Endothelial cell of umbilical vein (primary cell): Measurements from ENCODE around the gene MYH15. TPM values are rescaled to one million over a fixed set of nuclear protein-coding genes. Genes with fewer than 3 reads are reported as not detected.
A peak's percentile ranks its signal among the peaks of the same experiment; 100 is the strongest.

ENCODE experiments used
- BruUV-seq: library from RNA; stranded (reverse); fragments of 400-500 nt; replicated peaks from 2 replicates; lab custom pipeline; 2021; lab: Mats Ljungman, UMichigan
- CTCF ChIA-PET: fragments of 300-600, 350-600 bp; sonication (Branson Sonifier 250); formaldehyde crosslinking; loops from one replicate; lab custom pipeline; 2021; ENCODE audit warnings: antibody characterized with exemption, inconsistent platforms; lab: Charles Lee
- POLR2A ChIA-PET: fragments of 300-600, 350-600 bp; sonication (Branson Sonifier 250); formaldehyde crosslinking; loops from one replicate; lab custom pipeline; 2021; ENCODE audit warnings: antibody characterized with exemption, inconsistent platforms; lab: Charles Lee
- DNase-seq: peaks from one replicate; pipeline ENCODE4 v3.0.0-alpha.2; 2011; ENCODE audit warnings: low read depth, low spot score
- FAIRE-seq: peaks from 2 replicates; lab custom pipeline; 2011; peaks lifted over from hg19 to GRCh38; lab: Jason Lieb, UNC
- H2AFZ ChIP-seq: 2 replicates; pipeline ENCODE4 v1.6.0; 2012; ENCODE audit warnings: low read depth, low read length, control low read depth, inconsistent platforms
- H3K27ac ChIP-seq: 2 replicates; pipeline ENCODE4 v1.5.1; 2011; ENCODE audit warnings: low read depth, mild to moderate bottlenecking, control low read depth, low read length, moderate library complexity; ENCODE audit not compliant: insufficient read depth
- H3K27me3 ChIP-seq, 2 experiments: 2 replicates each; pipeline versions ENCODE4 v1.6.0 to v1.6.1; 2011; ENCODE audit warnings: low read length in 2 of 2, mixed read lengths in 1 of 2; ENCODE audit not compliant: control insufficient read depth in 2 of 2, insufficient read depth in 2 of 2
- H3K36me3 ChIP-seq, 2 experiments: 2 replicates in 1 of 2; 3 replicates in 1 of 2; pipeline ENCODE4 v1.5.1; 2011; ENCODE audit warnings: low read length in 2 of 2, mild to moderate bottlenecking in 1 of 2, moderate library complexity in 1 of 2; ENCODE audit not compliant: control insufficient read depth in 2 of 2, insufficient read depth in 2 of 2; ENCODE audit errors: extremely low read depth in 1 of 2
- H3K4me1 ChIP-seq: 3 replicates; pipeline ENCODE4 v1.5.1; 2011; ENCODE audit warnings: mild to moderate bottlenecking, low read length; ENCODE audit not compliant: control insufficient read depth, insufficient read depth; ENCODE audit errors: extremely low read depth
- H3K4me2 ChIP-seq: 2 replicates; pipeline ENCODE4 v1.6.1; 2011; ENCODE audit warnings: low read length, control low read depth, mixed read lengths; ENCODE audit not compliant: insufficient read depth
- H3K4me3 ChIP-seq, 3 experiments: fragments of 200-600 bp in 1 of 3; sonication (generic), shearing (Covaris generic) in 1 of 3; replicated peaks in 1 of 3; 2 replicates each; pipeline ENCODE4 v1.5.1; 2011 to 2016; ENCODE audit warnings: control low read depth in 3 of 3, low read length in 3 of 3, mild to moderate bottlenecking in 2 of 3, inconsistent platforms in 1 of 3, low read depth in 1 of 3, moderate library complexity in 1 of 3; ENCODE audit not compliant: insufficient read depth in 1 of 3
- H3K79me2 ChIP-seq: 2 replicates; pipeline ENCODE4 v1.6.0; 2012; ENCODE audit warnings: low read length, inconsistent platforms; ENCODE audit not compliant: control insufficient read depth, insufficient read depth
- H3K9ac ChIP-seq: replicated peaks from 2 replicates; pipeline ENCODE3; 2011; ENCODE audit warnings: low read length, control low read depth; ENCODE audit not compliant: insufficient read depth; ENCODE audit errors: extremely low read depth
- H3K9me1 ChIP-seq: replicated peaks from 3 replicates; pipeline ENCODE4 v1.6.0; 2011; ENCODE audit warnings: mild to moderate bottlenecking, low read length; ENCODE audit not compliant: control insufficient read depth, insufficient read depth; ENCODE audit errors: extremely low read depth
- H3K9me3 ChIP-seq: replicated peaks from 2 replicates; pipeline ENCODE4 v1.5.1; 2012; ENCODE audit warnings: low read length, inconsistent platforms; ENCODE audit not compliant: control insufficient read depth, insufficient read depth
- H4K20me1 ChIP-seq: replicated peaks from 2 replicates; pipeline ENCODE3; 2011; ENCODE audit warnings: mild to moderate bottlenecking, low read length; ENCODE audit not compliant: control insufficient read depth, insufficient read depth; ENCODE audit errors: extremely low read depth
- CTCF ChIP-seq, 2 donors: IDR thresholded peaks; 1 replicate in 1 of 2; 2 replicates in 1 of 2; pipeline ENCODE4 v1.5.1; 2011; ENCODE audit warnings: low read length in 2 of 2, mild to moderate bottlenecking in 2 of 2, moderate library complexity in 2 of 2, control low read depth in 1 of 2, inconsistent platforms in 1 of 2, low read depth in 1 of 2; ENCODE audit not compliant: insufficient read depth in 1 of 2; ENCODE audit errors: extremely low read depth in 1 of 2
- GATA2 ChIP-seq: IDR thresholded peaks from 2 replicates; pipeline ENCODE4 v1.7.0; 2011; ENCODE audit warnings: low read depth, mild to moderate bottlenecking, moderate library complexity, mixed read lengths, low read length; ENCODE audit not compliant: insufficient read length, insufficient read depth
- MYC ChIP-seq: IDR thresholded peaks from one replicate; pipeline ENCODE4 v1.6.1; 2011; ENCODE audit warnings: mild to moderate bottlenecking, low read depth, low read length
- POLR2A ChIP-seq: IDR thresholded peaks from 2 replicates; pipeline ENCODE4 v1.6.1; 2012; ENCODE audit warnings: low read depth, mild to moderate bottlenecking, control low read depth, low read length
- dilution Hi-C: fragments of 300-500 bp; cut with MboI; formaldehyde crosslinking; loops from one replicate; pipeline ENCODE4 v1.15.0; 2019; ENCODE audit warnings: low sequenced_read_pairs; ENCODE audit not compliant: extremely low pct_ligation_motif_present
- intact Hi-C: fragments of 100-400 bp; cut with micrococcal nuclease; formaldehyde crosslinking; loops from one replicate; pipeline ENCODE4 v1.10.0; 2022
- polyA plus RNA-seq, 4 experiments: library from polyadenylated mRNA; depleted of rRNA in 3 of 4; stranded (reverse) in 3 of 4; unstranded in 1 of 4; fragments of >200 nt; gene quantifications; 2 replicates each; pipeline versions ENCODE4 v1.2.1 to v1.2.3, GENCODE V29; 2011 to 2012; ENCODE audit warnings: missing spikeins in 1 of 4
- total RNA-seq: library from RNA; stranded (reverse); gene quantifications from 2 replicates; pipeline ENCODE4 v1.2.3, GENCODE V29; 2021

MYH15 gene
- total and polyA plus RNA-seq, 2 donors (not counting 3 experiments of a cell fraction or from before 2014, with no cell fraction given): 0.27 TPM; not detected in 1

- dilution Hi-C loops: no loop called here
- Histone ChIP-seq H4K20me1 (no peaks in the 10 kb centered on the region), H3K4me3 (no peak overlapping the region), H2AFZ (peak overlapping the region; percentile 67), H3K9me1 (no peaks in the 10 kb centered on the region), H3K4me1 (no peaks in the 10 kb centered on the region), H3K79me2 (no peaks in the 10 kb centered on the region), H3K36me3 (no peaks in the 10 kb centered on the region), H3K27me3 (no peaks in the 10 kb centered on the region), H3K4me2 (no peak overlapping the region), H3K27ac (no peak overlapping the region), H3K9me3 (no peaks in the 10 kb centered on the region), H3K9ac (no peak overlapping the region)
- ChIA-PET CTCF (interaction anchor here (0.9 to 3.5 kb wide), 11 partner anchors 11 to 730 kb away, joined by 3 to 30 read pairs (median 5); no protein-coding TSS in a partner anchor), POLR2A (no interaction called here)
- no TSS peak for BruUV-seq
- FAIRE-seq: peak; percentile 98
- intact Hi-C loops: loop anchor here (1.0 kb wide), 3 partner anchors 247 to 468 kb away; no protein-coding TSS in a partner anchor
- no peak for TF ChIP-seq GATA2
- TF ChIP-seq MYC: peak; percentile 27
- TF ChIP-seq CTCF (IDR thresholded peaks at IDR 0.05; ENCODE audit: extremely low read depth in 1 of 2, insufficient read depth in 1 of 2, low read depth in 1 of 2, low read length in 2 of 2): peak; percentile 48 to 52
- no peak for TF ChIP-seq POLR2A
- peak; percentile 60 for DNase-seq
Observed at GRCh38 chr3:108406661-108407206, 103.7 kb downstream of the MYH15 start.
